Measurements from ENCODE around the gene ADH1A.
"Not testable (repeated sequence)": the region's sequence is repeated elsewhere in the genome, so short reads cannot be mapped to it uniquely, and the experiment has no call there.

ADH1A gene

GRCh38 chr4:99252746-99253145, 38.0 kb downstream of the ADH1A start:
- Histone ChIP-seq H3K27me3 (no peaks in the 10 kb centered on the region), H3K36me3 (no peaks in the 10 kb centered on the region), H3K4me3 (ENCODE audit: low read depth in 1 of 2, low read length in 1 of 2) (no peak overlapping the region), H3K27ac (no peak overlapping the region), H3K9me3 (no peaks in the 10 kb centered on the region), H3K4me1 (ENCODE audit: control insufficient read depth in 1 of 2, insufficient read depth in 1 of 2, low read depth in 1 of 2, low read length in 1 of 2) (no peaks in the 10 kb centered on the region)
- no peak for TF ChIP-seq CTCF (IDR thresholded peaks at IDR 0.05)

- Histone ChIP-seq H3K4me1 (ENCODE audit: control insufficient read depth in 1 of 2, insufficient read depth in 1 of 2, low read depth in 1 of 2, low read length in 1 of 2) (no peaks in the 10 kb centered on the region), H3K27me3 (no peaks in the 10 kb centered on the region), H3K4me3 (ENCODE audit: low read depth in 1 of 2, low read length in 1 of 2) (no peak overlapping the region), H3K9me3 (no peaks in the 10 kb centered on the region), H3K27ac (no peak overlapping the region), H3K36me3 (no peaks in the 10 kb centered on the region)
- TF ChIP-seq CTCF (IDR thresholded peaks at IDR 0.05), result no peak
Measured at GRCh38 chr4:99248714-99249113, 42.1 kb downstream of the ADH1A start.

GRCh38 chr4:99235955-99236354, 54.8 kb downstream of the ADH1A start:
- TF ChIP-seq CTCF (IDR thresholded peaks at IDR 0.05), result no peak
- Histone ChIP-seq H3K4me1 (ENCODE audit: control insufficient read depth in 1 of 2, insufficient read depth in 1 of 2, low read depth in 1 of 2, low read length in 1 of 2) (no peaks in the 10 kb centered on the region), H3K4me3 (ENCODE audit: low read depth in 1 of 2, low read length in 1 of 2) (no peak overlapping the region), H3K9me3 (no peaks in the 10 kb centered on the region), H3K27ac (no peak overlapping the region), H3K36me3 (no peaks in the 10 kb centered on the region), H3K27me3 (no peaks in the 10 kb centered on the region)

- H3K4me3 ChIP-seq (ENCODE audit: low read depth in 1 of 2, low read length in 1 of 2), result no peak overlapping the region
- no peaks in the 10 kb centered on the region for H3K4me1 ChIP-seq (ENCODE audit: control insufficient read depth in 1 of 2, insufficient read depth in 1 of 2, low read depth in 1 of 2, low read length in 1 of 2)
- no peaks in the 10 kb centered on the region for H3K27me3 ChIP-seq
- no peaks in the 10 kb centered on the region for H3K36me3 ChIP-seq
- no peak for TF ChIP-seq CTCF (IDR thresholded peaks at IDR 0.05)
- H3K27ac ChIP-seq, result no peak overlapping the region
- no peaks in the 10 kb centered on the region for H3K9me3 ChIP-seq
Measured at GRCh38 chr4:99234331-99235010, 56.3 kb downstream of the ADH1A start.

- not testable (repeated sequence) for H3K9me3 ChIP-seq; H3K27me3 ChIP-seq; H3K36me3 ChIP-seq; H3K4me1 ChIP-seq (ENCODE audit: control insufficient read depth in 1 of 2, insufficient read depth in 1 of 2, low read depth in 1 of 2, low read length in 1 of 2); H3K4me3 ChIP-seq (ENCODE audit: low read depth in 1 of 2, low read length in 1 of 2); H3K27ac ChIP-seq
Measured at GRCh38 chr4:99233397-99233796, 57.4 kb downstream of the ADH1A start.

GRCh38 chr4:99228706-99229105, 62.1 kb downstream of the ADH1A start:
- not testable (repeated sequence) for H3K27ac ChIP-seq, H3K36me3 ChIP-seq, H3K27me3 ChIP-seq

GRCh38 chr4:99227646-99228045, 63.1 kb downstream of the ADH1A start:
- not testable (repeated sequence) for H3K36me3 ChIP-seq; H3K4me3 ChIP-seq (ENCODE audit: low read depth in 1 of 2, low read length in 1 of 2); H3K9me3 ChIP-seq; H3K4me1 ChIP-seq (ENCODE audit: control insufficient read depth in 1 of 2, insufficient read depth in 1 of 2, low read depth in 1 of 2, low read length in 1 of 2); H3K27ac ChIP-seq; H3K27me3 ChIP-seq

More at GRCh38 chr4:99228706-99229105, 62.1 kb downstream of the ADH1A start:
- not testable (repeated sequence) for H3K4me3 ChIP-seq (ENCODE audit: low read depth in 1 of 2, low read length in 1 of 2); H3K4me1 ChIP-seq (ENCODE audit: control insufficient read depth in 1 of 2, insufficient read depth in 1 of 2, low read depth in 1 of 2, low read length in 1 of 2); H3K9me3 ChIP-seq
